Osteoblast (primary cell): ENCODE results near the gene COL16A1. TPM values are rescaled to one million over a fixed set of nuclear protein-coding genes. Genes with fewer than 3 reads are reported as not detected.

ENCODE experiments used
- DNase-seq: peaks from one replicate; pipeline ENCODE4 v3.0.0; 2011; ENCODE audit warnings: low spot score, mixed read lengths; ENCODE audit not compliant: insufficient read length; ENCODE audit errors: missing footprints
- H2AFZ ChIP-seq: 2 replicates; pipeline ENCODE4 v1.6.0; 2011; ENCODE audit warnings: mild to moderate bottlenecking, low read length
- H3K27ac ChIP-seq: 2 replicates; pipeline ENCODE4 v1.5.1; 2011; ENCODE audit warnings: mild to moderate bottlenecking, low read depth, low read length, moderate library complexity
- H3K27me3 ChIP-seq: 2 replicates; pipeline ENCODE4 v1.6.0; 2012; ENCODE audit warnings: mild to moderate bottlenecking, control low read depth, inconsistent platforms, low read length, moderate library complexity; ENCODE audit not compliant: insufficient read depth
- H3K36me3 ChIP-seq: 2 replicates; pipeline ENCODE4 v1.5.1; 2011; ENCODE audit warnings: mild to moderate bottlenecking, low read length, control low read depth, moderate library complexity; ENCODE audit not compliant: insufficient read depth
- H3K4me1 ChIP-seq: 2 replicates; pipeline ENCODE4 v1.5.1; 2011; ENCODE audit warnings: mild to moderate bottlenecking, low read length, control low read depth, moderate library complexity; ENCODE audit not compliant: insufficient read depth
- H3K4me2 ChIP-seq: 2 replicates; pipeline ENCODE4 v1.6.0; 2011; ENCODE audit warnings: mild to moderate bottlenecking, low read length; ENCODE audit not compliant: insufficient read depth
- H3K4me3 ChIP-seq: fragments of 200-600 bp; sonication (generic); 3 replicates; pipeline ENCODE4 v1.5.1; 2012; ENCODE audit warnings: mild to moderate bottlenecking, low read length, inconsistent platforms; ENCODE audit not compliant: insufficient read depth
- H3K79me2 ChIP-seq: 2 replicates; pipeline ENCODE4 v1.6.0; 2012; ENCODE audit warnings: mild to moderate bottlenecking, low read length, control low read depth, inconsistent platforms; ENCODE audit not compliant: insufficient read depth
- H3K9me3 ChIP-seq: 2 replicates; pipeline ENCODE4 v1.5.1; 2011; ENCODE audit warnings: low read depth, low read length, control low read depth
- H4K20me1 ChIP-seq: 2 replicates; pipeline ENCODE4 v1.6.0; 2012; ENCODE audit warnings: mild to moderate bottlenecking, low read length, control low read depth; ENCODE audit not compliant: insufficient read depth
- total RNA-seq: library from RNA; depleted of rRNA; stranded (reverse); fragments of >200 nt; gene quantifications from 2 replicates; pipeline ENCODE4 v1.2.3, GENCODE V29; 2012
- TF ChIP-seq, protein P1 (sequence below): IDR thresholded peaks from 2 replicates; pipeline ENCODE4 v1.5.1; 2011; ENCODE audit warnings: mild to moderate bottlenecking, low read depth, low read length, moderate library complexity; ENCODE audit errors: extremely low read depth

COL16A1 gene
- total RNA-seq, 1 donor = 197 TPM

DNA sequence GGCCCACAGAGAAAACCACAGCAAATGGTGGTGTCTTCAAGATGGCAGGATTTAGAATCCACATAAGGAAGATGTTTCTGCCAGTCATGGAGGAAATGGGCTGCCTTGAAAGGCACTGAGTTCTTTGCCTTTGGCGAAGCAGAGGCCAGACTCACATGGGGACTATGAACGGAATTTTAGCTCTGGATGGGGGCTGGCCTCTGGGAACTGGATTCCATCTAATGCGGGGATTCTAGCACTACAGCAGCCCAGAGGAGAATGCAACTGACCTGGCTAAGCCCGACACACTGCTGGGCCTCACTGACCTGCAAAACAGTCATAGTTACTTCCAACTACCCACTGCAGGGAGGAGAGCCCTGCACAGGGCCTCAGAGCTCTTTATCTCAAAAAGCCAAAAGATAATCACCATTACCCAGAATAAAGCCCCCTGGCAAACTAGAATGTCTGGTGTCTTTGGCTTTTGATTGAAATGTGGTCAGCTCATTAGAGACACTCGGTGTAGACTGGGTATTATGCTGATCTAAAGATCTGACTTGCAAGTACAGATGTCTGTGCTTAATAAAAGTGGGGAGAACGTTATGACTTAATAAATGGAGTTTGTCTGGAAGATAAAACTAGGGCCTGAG, 74.8 kb downstream of the COL16A1 start:
- no peak for DNase-seq
- Histone ChIP-seq H3K4me1 (peaks cover 31% of the 10 kb centered on the region), H3K27ac (no peak overlapping the region), H3K79me2 (peaks cover 16% of the 10 kb centered on the region), H3K36me3 (peaks cover 49% of the 10 kb centered on the region), H3K9me3 (no peaks in the 10 kb centered on the region), H3K4me3 (no peak overlapping the region), H4K20me1 (peaks cover 17% of the 10 kb centered on the region), H3K4me2 (no peak overlapping the region), H2AFZ (no peak overlapping the region), H3K27me3 (no peaks in the 10 kb centered on the region)
- TF ChIP-seq, protein P1, sequence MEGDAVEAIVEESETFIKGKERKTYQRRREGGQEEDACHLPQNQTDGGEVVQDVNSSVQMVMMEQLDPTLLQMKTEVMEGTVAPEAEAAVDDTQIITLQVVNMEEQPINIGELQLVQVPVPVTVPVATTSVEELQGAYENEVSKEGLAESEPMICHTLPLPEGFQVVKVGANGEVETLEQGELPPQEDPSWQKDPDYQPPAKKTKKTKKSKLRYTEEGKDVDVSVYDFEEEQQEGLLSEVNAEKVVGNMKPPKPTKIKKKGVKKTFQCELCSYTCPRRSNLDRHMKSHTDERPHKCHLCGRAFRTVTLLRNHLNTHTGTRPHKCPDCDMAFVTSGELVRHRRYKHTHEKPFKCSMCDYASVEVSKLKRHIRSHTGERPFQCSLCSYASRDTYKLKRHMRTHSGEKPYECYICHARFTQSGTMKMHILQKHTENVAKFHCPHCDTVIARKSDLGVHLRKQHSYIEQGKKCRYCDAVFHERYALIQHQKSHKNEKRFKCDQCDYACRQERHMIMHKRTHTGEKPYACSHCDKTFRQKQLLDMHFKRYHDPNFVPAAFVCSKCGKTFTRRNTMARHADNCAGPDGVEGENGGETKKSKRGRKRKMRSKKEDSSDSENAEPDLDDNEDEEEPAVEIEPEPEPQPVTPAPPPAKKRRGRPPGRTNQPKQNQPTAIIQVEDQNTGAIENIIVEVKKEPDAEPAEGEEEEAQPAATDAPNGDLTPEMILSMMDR = no peak

GRCh38 chr1:31627930-31628559, 75.8 kb downstream of the COL16A1 start:
- DNase-seq = no peak
- peaks cover 9% of the 10 kb centered on the region for H3K79me2 ChIP-seq
- no peak overlapping the region for H3K27ac ChIP-seq
- no peak overlapping the region for H3K4me2 ChIP-seq
- no peaks in the 10 kb centered on the region for H3K9me3 ChIP-seq
- H3K27me3 ChIP-seq = no peaks in the 10 kb centered on the region
- H2AFZ ChIP-seq = no peak overlapping the region
- peaks cover 45% of the 10 kb centered on the region for H3K36me3 ChIP-seq
- no peak overlapping the region for H3K4me3 ChIP-seq
- TF ChIP-seq, protein P1 = no peak
- peaks cover 16% of the 10 kb centered on the region for H4K20me1 ChIP-seq
- H3K4me1 ChIP-seq = peaks cover 31% of the 10 kb centered on the region

GRCh38 chr1:31627301-31627929, 76.4 kb downstream of the COL16A1 start:
- H3K9me3 ChIP-seq = no peaks in the 10 kb centered on the region
- H3K36me3 ChIP-seq = peaks cover 39% of the 10 kb centered on the region
- no peak for DNase-seq
- no peak overlapping the region for H2AFZ ChIP-seq
- H3K4me1 ChIP-seq = peaks cover 31% of the 10 kb centered on the region
- no peak overlapping the region for H3K27ac ChIP-seq
- H3K79me2 ChIP-seq = peaks cover 3% of the 10 kb centered on the region
- no peaks in the 10 kb centered on the region for H3K27me3 ChIP-seq
- peaks cover 10% of the 10 kb centered on the region for H4K20me1 ChIP-seq
- TF ChIP-seq, protein P1 = no peak
- no peak overlapping the region for H3K4me3 ChIP-seq
- no peak overlapping the region for H3K4me2 ChIP-seq
